SK-N-SH treated with all-trans-retinoic acid at 6 μM for 48 hours (cell line): Measurements from ENCODE around the gene ADGRF3.
"Not testable (repeated sequence)": the region's sequence is repeated elsewhere in the genome, so short reads cannot be mapped to it uniquely, and the experiment has no call there.

Source experiments
- ATAC-seq: fragments of 200-7000 bp; cut with Tn5 transposase; 3 replicates; pipeline ENCODE4 v1.9.1; 2020; ENCODE audit warnings: mild to moderate bottlenecking, moderate library complexity
- ARNTL ChIP-seq: fragments of 450-650 bp; formaldehyde crosslinking; IDR thresholded peaks from 2 replicates; pipeline ENCODE4 v1.5.0; 2020; ENCODE audit warnings: low read depth, mild to moderate bottlenecking, moderate library complexity, borderline replicate concordance
- BACH2 ChIP-seq: fragments of 250-450 bp; sonication (Bioruptor Pico); IDR thresholded peaks from 2 replicates; pipeline ENCODE4 v1.9.0; 2021; ENCODE audit warnings: mild to moderate bottlenecking, borderline replicate concordance
- CSDC2 ChIP-seq: fragments of 250-450 bp; sonication (Bioruptor Pico); IDR thresholded peaks from 2 replicates; pipeline ENCODE4 v1.5.0; 2020; ENCODE audit warnings: mild to moderate bottlenecking, moderate library complexity
- ESRRG ChIP-seq: fragments of 250-450 bp; sonication (Bioruptor Pico); IDR thresholded peaks from 2 replicates; pipeline ENCODE4 v1.6.1; 2021; ENCODE audit warnings: mild to moderate bottlenecking
- GLIS3 ChIP-seq: fragments of 250-450 bp; sonication (Bioruptor Pico); IDR thresholded peaks from 2 replicates; pipeline ENCODE4 v1.5.0; 2020; ENCODE audit warnings: mild to moderate bottlenecking, moderate library complexity
- ISL1 ChIP-seq: fragments of 250-450 bp; sonication (Bioruptor Pico); IDR thresholded peaks from 2 replicates; pipeline ENCODE4 v2.1.2; 2022; ENCODE audit warnings: mild to moderate bottlenecking, moderate library complexity
- OSR1 ChIP-seq: fragments of 250-450 bp; sonication (Bioruptor Pico); IDR thresholded peaks from 2 replicates; pipeline ENCODE4 v1.8.0; 2022; ENCODE audit warnings: moderate library complexity, mild to moderate bottlenecking, inconsistent platforms
- PPARA ChIP-seq: fragments of 250-450 bp; sonication (Bioruptor Pico); IDR thresholded peaks from 2 replicates; pipeline ENCODE4 v1.5.0; 2020; ENCODE audit warnings: mild to moderate bottlenecking, borderline replicate concordance
- RARB ChIP-seq: fragments of 250-450 bp; sonication (Bioruptor Pico); IDR thresholded peaks from 2 replicates; pipeline ENCODE4 v1.8.0; 2021; ENCODE audit warnings: mild to moderate bottlenecking, moderate library complexity
- SNAI2 ChIP-seq: fragments of 250-450 bp; sonication (Bioruptor Pico); IDR thresholded peaks from 2 replicates; pipeline ENCODE4 v1.5.0; 2020; ENCODE audit warnings: mild to moderate bottlenecking, moderate library complexity
- TCF4 ChIP-seq: fragments of 250-450 bp; sonication (Bioruptor Pico); IDR thresholded peaks from 2 replicates; pipeline ENCODE4 v1.8.0; 2021; ENCODE audit warnings: mild to moderate bottlenecking, moderate library complexity, borderline replicate concordance
- TOX ChIP-seq: fragments of 250-450 bp; sonication (Bioruptor Pico); IDR thresholded peaks from 2 replicates; pipeline ENCODE4 v1.8.0; 2021; ENCODE audit warnings: mild to moderate bottlenecking, moderate library complexity, borderline replicate concordance
- ZFP3 ChIP-seq: fragments of 250-450 bp; sonication (Bioruptor Pico); IDR thresholded peaks from 2 replicates; pipeline ENCODE4 v1.5.0; 2020; ENCODE audit warnings: mild to moderate bottlenecking, moderate library complexity
- ZFP30 ChIP-seq: fragments of 450-650 bp; formaldehyde crosslinking; IDR thresholded peaks from 2 replicates; pipeline ENCODE4 v1.5.0; 2022; ENCODE audit warnings: mild to moderate bottlenecking, moderate library complexity
- ZNF565 ChIP-seq: fragments of 450-650 bp; formaldehyde crosslinking; conservative IDR thresholded peaks from 2 replicates; pipeline ENCODE4 v1.5.0; 2020; ENCODE audit warnings: low read depth, mild to moderate bottlenecking, moderate library complexity
- ZNF70 ChIP-seq: fragments of 450-650 bp; formaldehyde crosslinking; IDR thresholded peaks from 2 replicates; pipeline ENCODE4 v1.5.0; 2020; ENCODE audit warnings: mild to moderate bottlenecking, moderate library complexity
- ZNF8 ChIP-seq: fragments of 450-650 bp; formaldehyde crosslinking; IDR thresholded peaks from 2 replicates; pipeline ENCODE4 v1.5.0; 2020; ENCODE audit warnings: mild to moderate bottlenecking, moderate library complexity
- TF ChIP-seq, protein P1 (sequence below): fragments of 250-450 bp; sonication (Bioruptor Pico); IDR thresholded peaks from 2 replicates; pipeline ENCODE4 v1.5.0; 2020; ENCODE audit warnings: mild to moderate bottlenecking, moderate library complexity
- TF ChIP-seq, protein P2 (sequence below): fragments of 250-450 bp; sonication (Bioruptor Pico); IDR thresholded peaks from 2 replicates; pipeline ENCODE4 v1.5.1; 2021; ENCODE audit warnings: mild to moderate bottlenecking, moderate library complexity
- TF ChIP-seq, protein P3 (sequence below): fragments of 250-450 bp; sonication (Bioruptor Pico); IDR thresholded peaks from 2 replicates; pipeline ENCODE4 v1.8.0; 2020; ENCODE audit warnings: mild to moderate bottlenecking, moderate library complexity, borderline replicate concordance
- TF ChIP-seq, protein P4 (sequence below): fragments of 250-450 bp; sonication (Bioruptor Pico); IDR thresholded peaks from 2 replicates; pipeline ENCODE4 v1.5.1; 2020; ENCODE audit warnings: low read depth, mild to moderate bottlenecking, moderate library complexity

Gene ADGRF3

DNA sequence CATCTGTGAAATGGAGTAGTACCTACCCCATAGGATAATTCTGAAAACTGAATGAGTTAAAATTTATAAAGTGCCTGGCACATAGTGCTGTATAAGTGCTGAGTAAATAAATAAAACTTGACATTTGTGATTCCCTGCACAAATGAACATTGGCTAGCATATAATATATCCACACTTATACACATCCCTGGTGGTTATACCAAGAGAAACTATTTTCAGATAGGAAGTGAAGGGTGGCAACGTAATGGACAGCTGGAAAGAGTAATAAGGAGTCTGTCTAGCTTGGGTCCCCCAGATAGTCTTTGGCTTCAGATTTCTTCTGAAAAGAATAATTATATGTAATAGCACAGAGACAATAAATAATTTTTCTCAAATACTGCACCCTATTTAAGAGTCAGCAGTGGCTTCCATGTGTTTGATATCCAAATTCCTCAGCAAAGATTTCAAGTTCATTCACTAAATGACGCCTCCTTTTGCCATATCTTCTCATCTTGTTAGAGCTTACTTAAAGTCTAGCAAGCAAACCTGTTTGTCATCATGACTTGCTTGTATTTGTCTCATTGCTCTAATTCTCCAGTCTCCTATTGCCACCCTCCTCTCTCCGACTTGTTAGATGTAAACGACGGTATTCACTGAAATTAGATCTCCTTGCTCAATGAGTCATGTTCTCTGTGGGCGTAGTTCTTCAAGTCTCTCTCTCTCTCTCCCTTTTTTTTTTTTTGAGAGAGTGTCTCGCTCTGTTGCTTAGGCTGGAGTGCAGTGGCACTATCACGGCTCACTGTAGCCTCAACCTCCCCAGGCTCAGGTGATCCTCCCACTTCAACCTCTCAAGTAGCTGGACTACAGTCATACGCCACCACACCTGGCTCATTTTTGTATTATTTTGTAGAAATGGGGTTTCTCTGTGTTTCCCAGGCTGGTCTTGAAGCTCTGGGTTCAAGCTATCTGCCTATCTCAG lies 8.7 kb upstream of the ADGRF3 start:
- no peak for TF ChIP-seq TOX (CRISPR knock-in tag)
- TF ChIP-seq, protein P1, sequence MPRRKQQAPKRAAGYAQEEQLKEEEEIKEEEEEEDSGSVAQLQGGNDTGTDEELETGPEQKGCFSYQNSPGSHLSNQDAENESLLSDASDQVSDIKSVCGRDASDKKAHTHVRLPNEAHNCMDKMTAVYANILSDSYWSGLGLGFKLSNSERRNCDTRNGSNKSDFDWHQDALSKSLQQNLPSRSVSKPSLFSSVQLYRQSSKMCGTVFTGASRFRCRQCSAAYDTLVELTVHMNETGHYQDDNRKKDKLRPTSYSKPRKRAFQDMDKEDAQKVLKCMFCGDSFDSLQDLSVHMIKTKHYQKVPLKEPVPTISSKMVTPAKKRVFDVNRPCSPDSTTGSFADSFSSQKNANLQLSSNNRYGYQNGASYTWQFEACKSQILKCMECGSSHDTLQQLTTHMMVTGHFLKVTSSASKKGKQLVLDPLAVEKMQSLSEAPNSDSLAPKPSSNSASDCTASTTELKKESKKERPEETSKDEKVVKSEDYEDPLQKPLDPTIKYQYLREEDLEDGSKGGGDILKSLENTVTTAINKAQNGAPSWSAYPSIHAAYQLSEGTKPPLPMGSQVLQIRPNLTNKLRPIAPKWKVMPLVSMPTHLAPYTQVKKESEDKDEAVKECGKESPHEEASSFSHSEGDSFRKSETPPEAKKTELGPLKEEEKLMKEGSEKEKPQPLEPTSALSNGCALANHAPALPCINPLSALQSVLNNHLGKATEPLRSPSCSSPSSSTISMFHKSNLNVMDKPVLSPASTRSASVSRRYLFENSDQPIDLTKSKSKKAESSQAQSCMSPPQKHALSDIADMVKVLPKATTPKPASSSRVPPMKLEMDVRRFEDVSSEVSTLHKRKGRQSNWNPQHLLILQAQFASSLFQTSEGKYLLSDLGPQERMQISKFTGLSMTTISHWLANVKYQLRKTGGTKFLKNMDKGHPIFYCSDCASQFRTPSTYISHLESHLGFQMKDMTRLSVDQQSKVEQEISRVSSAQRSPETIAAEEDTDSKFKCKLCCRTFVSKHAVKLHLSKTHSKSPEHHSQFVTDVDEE (CRISPR knock-in tag), result no peak
- no peak for TF ChIP-seq PPARA (CRISPR knock-in tag)
- TF ChIP-seq, protein P2, sequence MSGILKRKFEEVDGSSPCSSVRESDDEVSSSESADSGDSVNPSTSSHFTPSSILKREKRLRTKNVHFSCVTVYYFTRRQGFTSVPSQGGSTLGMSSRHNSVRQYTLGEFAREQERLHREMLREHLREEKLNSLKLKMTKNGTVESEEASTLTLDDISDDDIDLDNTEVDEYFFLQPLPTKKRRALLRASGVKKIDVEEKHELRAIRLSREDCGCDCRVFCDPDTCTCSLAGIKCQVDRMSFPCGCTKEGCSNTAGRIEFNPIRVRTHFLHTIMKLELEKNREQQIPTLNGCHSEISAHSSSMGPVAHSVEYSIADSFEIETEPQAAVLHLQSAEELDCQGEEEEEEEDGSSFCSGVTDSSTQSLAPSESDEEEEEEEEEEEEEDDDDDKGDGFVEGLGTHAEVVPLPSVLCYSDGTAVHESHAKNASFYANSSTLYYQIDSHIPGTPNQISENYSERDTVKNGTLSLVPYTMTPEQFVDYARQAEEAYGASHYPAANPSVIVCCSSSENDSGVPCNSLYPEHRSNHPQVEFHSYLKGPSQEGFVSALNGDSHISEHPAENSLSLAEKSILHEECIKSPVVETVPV (CRISPR knock-in tag), result no peak
- TF ChIP-seq RARB (CRISPR knock-in tag), result no peak
- no peak for TF ChIP-seq CSDC2 (CRISPR knock-in tag)
- TF ChIP-seq ISL1 (CRISPR knock-in tag), result no peak
- no peak for TF ChIP-seq OSR1 (CRISPR knock-in tag)
- TF ChIP-seq BACH2 (CRISPR knock-in tag), result no peak
- TF ChIP-seq ZFP30 (CRISPR knock-in tag), result no peak
- TF ChIP-seq ZNF70 (CRISPR knock-in tag), result no peak
- TF ChIP-seq, protein P3, sequence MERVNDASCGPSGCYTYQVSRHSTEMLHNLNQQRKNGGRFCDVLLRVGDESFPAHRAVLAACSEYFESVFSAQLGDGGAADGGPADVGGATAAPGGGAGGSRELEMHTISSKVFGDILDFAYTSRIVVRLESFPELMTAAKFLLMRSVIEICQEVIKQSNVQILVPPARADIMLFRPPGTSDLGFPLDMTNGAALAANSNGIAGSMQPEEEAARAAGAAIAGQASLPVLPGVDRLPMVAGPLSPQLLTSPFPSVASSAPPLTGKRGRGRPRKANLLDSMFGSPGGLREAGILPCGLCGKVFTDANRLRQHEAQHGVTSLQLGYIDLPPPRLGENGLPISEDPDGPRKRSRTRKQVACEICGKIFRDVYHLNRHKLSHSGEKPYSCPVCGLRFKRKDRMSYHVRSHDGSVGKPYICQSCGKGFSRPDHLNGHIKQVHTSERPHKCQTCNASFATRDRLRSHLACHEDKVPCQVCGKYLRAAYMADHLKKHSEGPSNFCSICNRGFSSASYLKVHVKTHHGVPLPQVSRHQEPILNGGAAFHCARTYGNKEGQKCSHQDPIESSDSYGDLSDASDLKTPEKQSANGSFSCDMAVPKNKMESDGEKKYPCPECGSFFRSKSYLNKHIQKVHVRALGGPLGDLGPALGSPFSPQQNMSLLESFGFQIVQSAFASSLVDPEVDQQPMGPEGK, result no peak
- no peak for TF ChIP-seq ZNF565 (CRISPR knock-in tag)
- no peak for TF ChIP-seq ESRRG (CRISPR knock-in tag)
- TF ChIP-seq, protein P4, sequence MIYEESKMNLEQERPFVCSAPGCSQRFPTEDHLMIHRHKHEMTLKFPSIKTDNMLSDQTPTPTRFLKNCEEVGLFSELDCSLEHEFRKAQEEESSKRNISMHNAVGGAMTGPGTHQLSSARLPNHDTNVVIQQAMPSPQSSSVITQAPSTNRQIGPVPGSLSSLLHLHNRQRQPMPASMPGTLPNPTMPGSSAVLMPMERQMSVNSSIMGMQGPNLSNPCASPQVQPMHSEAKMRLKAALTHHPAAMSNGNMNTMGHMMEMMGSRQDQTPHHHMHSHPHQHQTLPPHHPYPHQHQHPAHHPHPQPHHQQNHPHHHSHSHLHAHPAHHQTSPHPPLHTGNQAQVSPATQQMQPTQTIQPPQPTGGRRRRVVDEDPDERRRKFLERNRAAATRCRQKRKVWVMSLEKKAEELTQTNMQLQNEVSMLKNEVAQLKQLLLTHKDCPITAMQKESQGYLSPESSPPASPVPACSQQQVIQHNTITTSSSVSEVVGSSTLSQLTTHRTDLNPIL (CRISPR knock-in tag), result no peak
- no peak for TF ChIP-seq ARNTL (CRISPR knock-in tag)
- no peak for TF ChIP-seq ZFP3 (CRISPR knock-in tag)
- TF ChIP-seq SNAI2 (CRISPR knock-in tag), result no peak
- TF ChIP-seq, all 23 proteins: peak for 0
- peak; percentile 95 for ATAC-seq

DNA sequence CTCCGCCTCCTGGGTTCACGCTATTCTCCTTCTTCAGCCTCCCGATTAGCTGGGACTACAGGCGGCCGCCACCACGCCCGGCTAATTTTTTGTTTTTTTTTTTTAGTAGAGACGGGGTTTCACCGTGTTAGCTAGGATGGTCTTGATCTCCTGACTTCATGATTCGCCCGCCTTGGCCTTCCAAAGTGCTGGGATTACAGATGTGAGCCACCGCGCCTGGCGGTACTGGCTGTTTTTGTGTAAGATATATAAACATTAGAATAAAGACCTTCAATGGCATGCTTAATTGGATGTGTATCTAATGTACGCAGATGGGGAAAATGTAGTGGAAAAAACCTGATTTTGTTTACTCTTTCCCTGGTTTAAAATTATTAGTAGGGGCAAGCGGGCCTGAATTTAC lies 7.9 kb upstream of the ADGRF3 start:
- ATAC-seq, result not testable (repeated sequence)

DNA sequence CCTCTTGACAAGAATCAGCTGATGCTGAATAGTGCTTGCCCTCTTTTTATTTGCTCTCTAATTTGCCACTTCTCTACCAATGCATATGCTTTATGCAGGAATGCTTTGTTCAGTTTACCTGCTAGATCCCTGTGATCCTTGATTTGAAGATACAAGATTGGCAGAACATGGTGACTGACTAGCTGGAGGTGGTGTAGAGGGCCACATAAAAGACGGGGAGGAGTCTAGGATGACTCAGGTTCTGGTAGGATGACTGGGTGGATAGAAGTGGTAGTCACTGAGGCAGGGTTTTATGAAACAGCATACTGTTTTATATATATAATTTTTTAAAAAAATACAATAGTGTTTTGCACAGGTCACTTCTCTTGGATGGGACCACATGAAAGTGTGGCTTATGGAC lies 6.3 kb upstream of the ADGRF3 start:
- TF ChIP-seq CSDC2 (CRISPR knock-in tag) (no peak), ZNF8 (CRISPR knock-in tag) (no peak), TCF4 (no peak), GLIS3 (CRISPR knock-in tag) (no peak), RARB (CRISPR knock-in tag) (no peak), ZFP30 (CRISPR knock-in tag) (no peak), SNAI2 (CRISPR knock-in tag) (no peak), TOX (CRISPR knock-in tag) (no peak)
- TF ChIP-seq, protein P3, result no peak
- TF ChIP-seq, protein P4 (CRISPR knock-in tag), result no peak
- no peak for ATAC-seq
